K562 (cell line): ENCODE measurements around the gene PLD1. TPM values are rescaled to one million over a fixed set of nuclear protein-coding genes. Genes with fewer than 3 reads are reported as not detected.

Source experiments
- BCL6 ChIP-seq: fragments of 250-450 bp; sonication (Bioruptor Pico); IDR thresholded peaks from 2 replicates; pipeline ENCODE4 v1.4.0; 2020
- FUS ChIP-seq: fragments of 200-400 bp; formaldehyde crosslinking; optimal IDR thresholded peaks from 2 replicates; pipeline ENCODE3; 2017; ENCODE audit warnings: low read depth, low read length
- HOMEZ ChIP-seq: fragments of 250-450 bp; sonication (Bioruptor Pico); IDR thresholded peaks from 2 replicates; pipeline ENCODE4 v1.4.0; 2020; ENCODE audit warnings: mild to moderate bottlenecking, moderate library complexity
- MXI1 ChIP-seq: IDR thresholded peaks from 2 replicates; pipeline ENCODE4 v1.6.1; 2011; ENCODE audit warnings: low read depth, mild to moderate bottlenecking, improper control_type of control experiment, low read length
- NFIC ChIP-seq: fragments of 450-650 bp; IDR thresholded peaks from 2 replicates; pipeline ENCODE4 v1.6.1; 2017; ENCODE audit warnings: mild to moderate bottlenecking, inconsistent platforms
- PHF21A ChIP-seq: fragments of 450-650 bp; IDR thresholded peaks from 2 replicates; pipeline ENCODE4 v1.6.1; 2017; ENCODE audit warnings: low read depth, borderline replicate concordance
- POLR2G ChIP-seq: fragments of 200-400 bp; formaldehyde crosslinking; IDR thresholded peaks from 2 replicates; pipeline ENCODE4 v1.6.1; 2017; ENCODE audit warnings: low read depth, mild to moderate bottlenecking, antibody characterized with exemption, low read length, moderate library complexity
- PTRF ChIP-seq: fragments of 450-650 bp; IDR thresholded peaks from 2 replicates; pipeline ENCODE4 v1.6.1; 2016; ENCODE audit warnings: mild to moderate bottlenecking, missing genetic modification characterization, missing compliant biosample characterization
- SMAD1 ChIP-seq: fragments of 150-350 bp; IDR thresholded peaks from 2 replicates; pipeline ENCODE4 v1.6.1; 2014; ENCODE audit warnings: low read length, low read depth; ENCODE audit not compliant: partially characterized antibody
- TCF15 ChIP-seq: fragments of 250-450 bp; sonication (Bioruptor Pico); IDR thresholded peaks from 2 replicates; pipeline ENCODE4 v1.8.0; 2022; ENCODE audit warnings: moderate library complexity, mild to moderate bottlenecking, inconsistent platforms
- ZBTB40 ChIP-seq, 2 experiments: fragments of 450-650 bp in 1 of 2; sonication (generic) in 1 of 2; formaldehyde crosslinking in 1 of 2; IDR thresholded peaks; 2 replicates each; pipeline versions ENCODE4 v1.7.1 to v1.9.0; 2016 to 2022; ENCODE audit warnings: inconsistent platforms in 1 of 2, mild to moderate bottlenecking in 1 of 2, missing genetic modification reagents in 1 of 2
- ZNF639 ChIP-seq, 2 experiments: fragments of 200-800 bp in 1 of 2; sonication (Bioruptor generic) in 1 of 2; sonication (generic) in 1 of 2; formaldehyde crosslinking in 1 of 2; IDR thresholded peaks in 1 of 2; conservative IDR thresholded peaks in 1 of 2; 2 replicates each; pipeline versions ENCODE4 v1.5.0 to v1.6.1; 2016 to 2020; ENCODE audit warnings: missing compliant biosample characterization in 1 of 2, missing genetic modification characterization in 1 of 2, missing genetic modification reagents in 1 of 2
- ZNF77 ChIP-seq: fragments of 250-450 bp; sonication (Bioruptor Pico); IDR thresholded peaks from 2 replicates; pipeline ENCODE4 v1.5.0; 2020
- polyA plus RNA-seq, 8 experiments: library from polyadenylated mRNA; depleted of rRNA in 4 of 8; stranded (reverse) in 5 of 8; unstranded in 3 of 8; fragments of >200 nt; fragmentation: Nextera tagmentation in 2 of 8; fragmentation: Illumina TruSeq in 1 of 8; extraction: Ambion mirVana in 2 of 8; extraction: Trizol in 1 of 8; gene quantifications; 2 replicates each; pipeline versions ENCODE4 v1.2.1 to v1.2.3, GENCODE V29; 2011 to 2014; ENCODE audit warnings: inconsistent platforms in 1 of 8, missing spikeins in 1 of 8
- total RNA-seq, 7 experiments: library from RNA; depleted of rRNA in 6 of 7; stranded (reverse); fragments of >200 nt in 6 of 7; fragmentation: Illumina TruSeq in 2 of 7; extraction: Trizol in 2 of 7; gene quantifications; 2 replicates each; pipeline versions ENCODE4 v1.2.1 to v1.2.3, GENCODE V29; 2011 to 2021; ENCODE audit warnings: low replicate concordance in 1 of 7
- TF ChIP-seq, protein P1 (sequence below), 2 experiments: IDR thresholded peaks; 2 replicates each; pipeline ENCODE4 v1.6.1; 2011; ENCODE audit warnings: borderline replicate concordance in 1 of 2, control low read depth in 1 of 2, low read depth in 1 of 2, low read length in 1 of 2, mild to moderate bottlenecking in 1 of 2, mixed read lengths in 1 of 2, moderate library complexity in 1 of 2; ENCODE audit not compliant: insufficient read depth in 1 of 2, insufficient read length in 1 of 2, poor library complexity in 1 of 2, severe bottlenecking in 1 of 2; ENCODE audit errors: extremely low read depth in 1 of 2

PLD1 gene
- total and polyA plus RNA-seq, 9 of the 15 experiments (the other 6 are each of a cell fraction or from before 2014, with no cell fraction given) = 8.4 to 26.1 (median 18.6) TPM

- TF ChIP-seq, protein P1, sequence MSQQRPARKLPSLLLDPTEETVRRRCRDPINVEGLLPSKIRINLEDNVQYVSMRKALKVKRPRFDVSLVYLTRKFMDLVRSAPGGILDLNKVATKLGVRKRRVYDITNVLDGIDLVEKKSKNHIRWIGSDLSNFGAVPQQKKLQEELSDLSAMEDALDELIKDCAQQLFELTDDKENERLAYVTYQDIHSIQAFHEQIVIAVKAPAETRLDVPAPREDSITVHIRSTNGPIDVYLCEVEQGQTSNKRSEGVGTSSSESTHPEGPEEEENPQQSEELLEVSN (IDR thresholded peaks at IDR 0.05; ENCODE audit: borderline replicate concordance in 1 of 2, extremely low read depth in 1 of 2, insufficient read depth in 1 of 2, insufficient read length in 1 of 2, low read depth in 1 of 2, low read length in 1 of 2, poor library complexity in 1 of 2, severe bottlenecking in 1 of 2) = no peak
- TF ChIP-seq ZNF77 (CRISPR knock-in tag) = no peak
- TF ChIP-seq ZBTB40 (IDR thresholded peaks at IDR 0.05) = no peak
- no peak for TF ChIP-seq ZBTB40 (CRISPR knock-in tag; IDR thresholded peaks at IDR 0.05)
- TF ChIP-seq NFIC = no peak
- no peak for TF ChIP-seq HOMEZ (CRISPR knock-in tag)
- no peak for TF ChIP-seq ZNF639 (CRISPR knock-in tag; conservative IDR thresholded peaks at IDR 0.05 in 1 of 2, IDR thresholded peaks at IDR 0.05 in 1 of 2)
- no peak for TF ChIP-seq PTRF (tag)
- TF ChIP-seq BCL6 (CRISPR knock-in tag) = no peak
- TF ChIP-seq FUS = no peak
- TF ChIP-seq MXI1 = no peak
- no peak for TF ChIP-seq PHF21A
- TF ChIP-seq POLR2G = no peak
- no peak for TF ChIP-seq TCF15 (CRISPR knock-in tag)
- no peak for TF ChIP-seq SMAD1
Measured at GRCh38 chr3:171811913-171812335, 1.6 kb upstream of the PLD1 start (continued).
